IMR-90 (cell line): Measurements from ENCODE around the gene LIX1. TPM values are rescaled to one million over a fixed set of nuclear protein-coding genes. Genes with fewer than 3 reads are reported as not detected.

Source experiments
- ATAC-seq: fragments of 200-7000 bp; cut with Tn5 transposase; 2 replicates; pipeline ENCODE4 v1.9.1; 2020; ENCODE audit warnings: low read depth, mild to moderate bottlenecking, moderate library complexity
- BruUV-seq: library from RNA; stranded (reverse); fragments of 400-500 nt; replicated peaks from 2 replicates; lab custom pipeline; 2021; lab: Mats Ljungman, UMichigan
- CTCF ChIA-PET: fragments of 300-600 bp; formaldehyde crosslinking; extraction: SDS; loops from one replicate; lab custom pipeline; 2021; ENCODE audit warnings: antibody characterized with exemption; lab: Yijun Ruan, JAX
- POLR2A ChIA-PET: fragments of 300-600 bp; sonication (Branson Sonifier 250); formaldehyde crosslinking; loops from one replicate; lab custom pipeline; 2022; ENCODE audit warnings: antibody characterized with exemption; ENCODE audit not compliant: unreplicated experiment; lab: Charles Lee
- DNase-seq: peaks from one replicate; pipeline ENCODE4 v3.0.0; 2013
- H2AFZ ChIP-seq: replicated peaks from 2 replicates; pipeline ENCODE3; 2013; ENCODE audit warnings: low read length, mild to moderate bottlenecking; ENCODE audit not compliant: poor library complexity
- H2AK5ac ChIP-seq: 2 replicates; pipeline ENCODE4 v1.6.1; 2013; ENCODE audit warnings: low read depth, low read length, inconsistent platforms
- H2AK9ac ChIP-seq: replicated peaks from 2 replicates; pipeline ENCODE3; 2013; ENCODE audit warnings: mild to moderate bottlenecking, low read depth, low read length, moderate library complexity; ENCODE audit not compliant: poor library complexity
- H2BK120ac ChIP-seq: 2 replicates; pipeline ENCODE4 v1.6.1; 2013; ENCODE audit warnings: low read depth, low read length, inconsistent platforms
- H2BK15ac ChIP-seq: 3 replicates; pipeline ENCODE4 v1.6.1; 2013; ENCODE audit warnings: low read depth, low read length, inconsistent platforms
- H2BK20ac ChIP-seq: 2 replicates; pipeline ENCODE4 v1.6.1; 2013; ENCODE audit warnings: low read depth, mild to moderate bottlenecking, inconsistent platforms, low read length, moderate library complexity
- H2BK5ac ChIP-seq: 2 replicates; pipeline ENCODE4 v1.6.1; 2013; ENCODE audit warnings: mild to moderate bottlenecking, low read depth, low read length, inconsistent platforms; ENCODE audit not compliant: poor library complexity, severe bottlenecking
- H3K14ac ChIP-seq: replicated peaks from 2 replicates; pipeline ENCODE4 v1.6.1; 2013; ENCODE audit warnings: low read depth, low read length, inconsistent platforms
- H3K18ac ChIP-seq: 2 replicates; pipeline ENCODE4 v1.6.1; 2013; ENCODE audit warnings: low read depth, low read length, control low read depth
- H3K23ac ChIP-seq: 2 replicates; pipeline ENCODE4 v1.6.1; 2013; ENCODE audit warnings: low read depth, low read length, inconsistent platforms
- H3K27ac ChIP-seq: 2 replicates; pipeline ENCODE4 v1.5.1; 2013; ENCODE audit warnings: mild to moderate bottlenecking, control low read depth, low read length; ENCODE audit not compliant: insufficient read depth
- H3K27me3 ChIP-seq: 2 replicates; pipeline ENCODE4 v1.6.1; 2013; ENCODE audit warnings: low read length; ENCODE audit not compliant: control insufficient read depth, insufficient read depth
- H3K36me3 ChIP-seq: 2 replicates; pipeline ENCODE4 v1.6.1; 2013; ENCODE audit warnings: low read length, mixed read lengths; ENCODE audit not compliant: control insufficient read depth, insufficient read depth
- H3K4ac ChIP-seq: 2 replicates; pipeline ENCODE4 v1.6.1; 2013; ENCODE audit warnings: low read depth, low read length, inconsistent platforms
- H3K4me1 ChIP-seq: 2 replicates; pipeline ENCODE4 v1.6.1; 2013; ENCODE audit warnings: low read length, mixed read lengths; ENCODE audit not compliant: control insufficient read depth, insufficient read depth
- H3K4me2 ChIP-seq: 2 replicates; pipeline ENCODE4 v1.6.1; 2013; ENCODE audit warnings: low read depth, mild to moderate bottlenecking, control low read depth, low read length, moderate library complexity
- H3K4me3 ChIP-seq: 2 replicates; pipeline ENCODE4 v1.5.1; 2013; ENCODE audit warnings: low read depth, mild to moderate bottlenecking, control low read depth, low read length, moderate library complexity; ENCODE audit not compliant: insufficient read depth
- H3K56ac ChIP-seq: 2 replicates; pipeline ENCODE4 v1.6.1; 2013; ENCODE audit warnings: low read length, inconsistent platforms; ENCODE audit not compliant: insufficient read depth; ENCODE audit errors: extremely low read depth
- H3K79me1 ChIP-seq, 2 experiments: 2 replicates each; pipeline ENCODE4 v1.6.1; 2013; ENCODE audit warnings: low read length in 2 of 2, inconsistent platforms in 1 of 2, low read depth in 1 of 2
- H3K9ac ChIP-seq: 2 replicates; pipeline ENCODE4 v1.6.1; 2013; ENCODE audit warnings: low read depth, low read length, control low read depth
- H3K9me1 ChIP-seq: 2 replicates; pipeline ENCODE4 v1.6.1; 2013; ENCODE audit warnings: low read length, inconsistent platforms; ENCODE audit not compliant: insufficient read depth
- H3K9me3 ChIP-seq: 2 replicates; pipeline ENCODE4 v1.6.1; 2013; ENCODE audit warnings: low read length; ENCODE audit not compliant: control insufficient read depth, insufficient read depth
- H4K20me1 ChIP-seq: 2 replicates; pipeline ENCODE4 v1.6.1; 2013; ENCODE audit warnings: low read length, inconsistent platforms; ENCODE audit not compliant: insufficient read depth
- H4K5ac ChIP-seq: 2 replicates; pipeline ENCODE4 v1.6.1; 2013; ENCODE audit warnings: mild to moderate bottlenecking, low read depth, low read length, control low read depth
- H4K8ac ChIP-seq, 2 experiments: 2 replicates each; pipeline ENCODE4 v1.6.1; 2013; ENCODE audit warnings: low read depth in 2 of 2, low read length in 2 of 2, control low read depth in 1 of 2, inconsistent platforms in 1 of 2
- H4K91ac ChIP-seq: 2 replicates; pipeline ENCODE4 v1.6.1; 2013; ENCODE audit warnings: low read depth, low read length, inconsistent platforms; ENCODE audit not compliant: insufficient read depth
- BHLHE40 ChIP-seq: fragments of 150-350 bp; IDR thresholded peaks from 2 replicates; pipeline ENCODE4 v1.6.1; 2016; ENCODE audit warnings: mild to moderate bottlenecking, low read depth, low read length
- CEBPB ChIP-seq: IDR thresholded peaks from 2 replicates; pipeline ENCODE4 v1.6.1; 2012; ENCODE audit warnings: low read depth, low read length, improper control_type of control experiment
- CHD1 ChIP-seq: IDR thresholded peaks from 2 replicates; pipeline ENCODE4 v1.6.1; 2012; ENCODE audit warnings: low read depth, low read length, improper control_type of control experiment
- FOS ChIP-seq: fragments of 150-350 bp; IDR thresholded peaks from 2 replicates; pipeline ENCODE4 v1.6.1; 2016; ENCODE audit warnings: low read depth, low read length
- MAFK ChIP-seq: IDR thresholded peaks from 2 replicates; pipeline ENCODE4 v1.6.1; 2012; ENCODE audit warnings: low read depth, low read length, improper control_type of control experiment
- MAZ ChIP-seq: IDR thresholded peaks from 2 replicates; pipeline ENCODE4 v1.6.1; 2012; ENCODE audit warnings: low read depth, mild to moderate bottlenecking, low read length, improper control_type of control experiment, moderate library complexity, borderline replicate concordance
- MXI1 ChIP-seq: IDR thresholded peaks from 2 replicates; pipeline ENCODE4 v1.6.1; 2012; ENCODE audit warnings: low read depth, mild to moderate bottlenecking, low read length, moderate library complexity, borderline replicate concordance
- NFE2L2 ChIP-seq: fragments of 150-350 bp; IDR thresholded peaks from 2 replicates; pipeline ENCODE4 v1.6.1; 2016; ENCODE audit warnings: low read depth, mild to moderate bottlenecking, low read length
- POLR2A ChIP-seq: IDR thresholded peaks from 2 replicates; pipeline ENCODE4 v1.6.1; 2012; ENCODE audit warnings: mild to moderate bottlenecking, low read depth, low read length
- RAD21 ChIP-seq: IDR thresholded peaks from 2 replicates; pipeline ENCODE4 v1.6.1; 2012; ENCODE audit warnings: low read length, improper control_type of control experiment
- RCOR1 ChIP-seq: IDR thresholded peaks from 2 replicates; pipeline ENCODE4 v1.6.1; 2012; ENCODE audit warnings: mild to moderate bottlenecking, low read length, improper control_type of control experiment; ENCODE audit not compliant: insufficient replicate concordance
- RFX5 ChIP-seq: IDR thresholded peaks from 2 replicates; pipeline ENCODE4 v1.8.0; 2012; ENCODE audit warnings: low read depth, mild to moderate bottlenecking, low read length, moderate library complexity
- SMC3 ChIP-seq: fragments of 150-350 bp; IDR thresholded peaks from 2 replicates; pipeline ENCODE4 v1.6.1; 2016; ENCODE audit warnings: low read depth, mild to moderate bottlenecking, antibody characterized with exemption, low read length, moderate library complexity
- WGBS, 2 experiments: methylation state at CpG; one replicate each; pipeline versions ENCODE4 v1.1.5 to v1.1.7; 2013; ENCODE audit warnings: missing lambda C conversion rate in 2 of 2; ENCODE audit not compliant: insufficient read length in 1 of 2; ENCODE audit errors: extremely low coverage in 2 of 2; 5-methylcytosine and 5-hydroxymethylcytosine counted together
- dilution Hi-C: fragments of 300-500 bp; cut with HindIII; formaldehyde crosslinking; loops from one replicate; pipeline ENCODE4 v1.14.3; 2018; ENCODE audit warnings: low sequenced_read_pairs; ENCODE audit not compliant: unreplicated experiment
- in situ Hi-C: fragments of 300-500 bp; cut with MboI; formaldehyde crosslinking; loops from 3 replicates; pipeline ENCODE4 v1.14.3; 2019; ENCODE audit warnings: low sequenced_read_pairs, inconsistent platforms, mixed read lengths
- intact Hi-C: fragments of 100-400 bp; cut with micrococcal nuclease; formaldehyde crosslinking; loops from 2 replicates; pipeline ENCODE4 v1.10.0; 2022
- polyA plus RNA-seq, 3 experiments: library from polyadenylated mRNA; depleted of rRNA; stranded (reverse); fragments of >200 nt; gene quantifications; 2 replicates each; pipeline ENCODE4 v1.2.3, GENCODE V29; 2012; ENCODE audit warnings: low replicate concordance in 1 of 3
- total RNA-seq: library from RNA; depleted of rRNA; stranded (reverse); fragments of >200 nt; gene quantifications from 2 replicates; pipeline ENCODE4 v1.2.3, GENCODE V29; 2012
- TF ChIP-seq, protein P1 (sequence below): fragments of 150-350 bp; IDR thresholded peaks from 2 replicates; pipeline ENCODE4 v1.6.1; 2016; ENCODE audit warnings: low read depth, mild to moderate bottlenecking, low read length, moderate library complexity, borderline replicate concordance
- TF ChIP-seq, protein P2 (sequence below): conservative IDR thresholded peaks from 2 replicates; pipeline ENCODE4 v1.5.1; 2012; ENCODE audit warnings: mild to moderate bottlenecking, low read depth, low read length, improper control_type of control experiment
- TF ChIP-seq, protein P3 (sequence below): fragments of 150-350 bp; IDR thresholded peaks from 2 replicates; pipeline ENCODE4 v1.6.1; 2017; ENCODE audit warnings: mild to moderate bottlenecking, antibody characterized with exemption, low read length, low read depth

Gene LIX1
- total and polyA plus RNA-seq, 2 of the 4 experiments (the other 2 are of a cell fraction), result not detected

DNA sequence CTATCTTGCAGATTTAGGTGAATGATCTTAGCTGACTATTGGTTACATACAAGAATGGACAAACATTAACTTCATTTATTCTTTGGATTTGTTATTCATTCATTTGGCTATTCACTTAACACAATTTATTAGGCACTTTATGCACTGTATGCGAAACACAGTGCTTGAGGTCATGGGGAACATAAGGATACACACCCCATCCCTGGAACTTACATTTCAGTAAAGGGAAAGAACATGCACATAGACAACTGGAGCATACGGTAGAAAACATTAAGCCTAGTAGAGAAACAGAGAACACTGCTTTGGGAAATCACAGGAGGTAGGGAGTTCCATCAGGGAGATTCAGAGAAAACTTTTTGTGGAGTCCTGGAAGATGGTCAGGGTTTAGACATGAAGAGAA lies 22.2 kb downstream of the LIX1 start:
- H3K23ac ChIP-seq, result no peak overlapping the region
- H4K8ac ChIP-seq, result no peak overlapping the region
- in situ Hi-C loops (no loop called here), dilution Hi-C loops (no loop called here), intact Hi-C loops (no loop called here)
- H2AFZ ChIP-seq, result no peak overlapping the region
- BruUV-seq, result no TSS peak
- H3K4ac ChIP-seq, result no peak overlapping the region
- H3K9me3 ChIP-seq, result no peaks in the 10 kb centered on the region
- H4K91ac ChIP-seq, result no peak overlapping the region
- H2AK5ac ChIP-seq, result no peak overlapping the region
- ChIA-PET CTCF (interaction anchor here (0.6 kb wide), 1 partner anchor 19 kb away, joined by 3 read pairs; no protein-coding TSS in a partner anchor), POLR2A (no interaction called here)
- no peaks in the 10 kb centered on the region for H4K20me1 ChIP-seq
- ATAC-seq (no peak), DNase-seq (no peak)
- H2BK5ac ChIP-seq, result no peak overlapping the region
- no peak overlapping the region for H3K4me2 ChIP-seq
- no peak overlapping the region for H4K5ac ChIP-seq
- no peak overlapping the region for H2BK20ac ChIP-seq
- no peak overlapping the region for H2BK15ac ChIP-seq
- WGBS, 2 experiments, result 0% methylated on average over 1 of the region's 2 CpGs; no CpG with 5 or more reads in 1 of the 2 experiments
- H3K56ac ChIP-seq, result no peak overlapping the region
- H2BK120ac ChIP-seq, result no peak overlapping the region
- H3K4me3 ChIP-seq, result no peak overlapping the region
- no peak overlapping the region for H3K9ac ChIP-seq
- H3K27me3 ChIP-seq, result peaks cover 33% of the 10 kb centered on the region
- no peaks in the 10 kb centered on the region for H3K79me1 ChIP-seq
- no peaks in the 10 kb centered on the region for H3K4me1 ChIP-seq
- no peak overlapping the region for H2AK9ac ChIP-seq
- H3K14ac ChIP-seq, result no peak overlapping the region
- no peaks in the 10 kb centered on the region for H3K9me1 ChIP-seq
- no peaks in the 10 kb centered on the region for H3K36me3 ChIP-seq
- H3K18ac ChIP-seq, result no peak overlapping the region
- H3K27ac ChIP-seq, result no peak overlapping the region
- no peak for TF ChIP-seq NFE2L2
- no peak for TF ChIP-seq MXI1
- TF ChIP-seq SMC3, result no peak
- TF ChIP-seq RCOR1, result no peak
- no peak for TF ChIP-seq RFX5
- no peak for TF ChIP-seq BHLHE40
- TF ChIP-seq POLR2A, result no peak
- TF ChIP-seq CHD1, result no peak
- TF ChIP-seq, protein P1, sequence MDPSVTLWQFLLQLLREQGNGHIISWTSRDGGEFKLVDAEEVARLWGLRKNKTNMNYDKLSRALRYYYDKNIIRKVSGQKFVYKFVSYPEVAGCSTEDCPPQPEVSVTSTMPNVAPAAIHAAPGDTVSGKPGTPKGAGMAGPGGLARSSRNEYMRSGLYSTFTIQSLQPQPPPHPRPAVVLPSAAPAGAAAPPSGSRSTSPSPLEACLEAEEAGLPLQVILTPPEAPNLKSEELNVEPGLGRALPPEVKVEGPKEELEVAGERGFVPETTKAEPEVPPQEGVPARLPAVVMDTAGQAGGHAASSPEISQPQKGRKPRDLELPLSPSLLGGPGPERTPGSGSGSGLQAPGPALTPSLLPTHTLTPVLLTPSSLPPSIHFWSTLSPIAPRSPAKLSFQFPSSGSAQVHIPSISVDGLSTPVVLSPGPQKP, result no peak
- TF ChIP-seq CEBPB, result no peak
- TF ChIP-seq RAD21, result no peak
- TF ChIP-seq, protein P2, sequence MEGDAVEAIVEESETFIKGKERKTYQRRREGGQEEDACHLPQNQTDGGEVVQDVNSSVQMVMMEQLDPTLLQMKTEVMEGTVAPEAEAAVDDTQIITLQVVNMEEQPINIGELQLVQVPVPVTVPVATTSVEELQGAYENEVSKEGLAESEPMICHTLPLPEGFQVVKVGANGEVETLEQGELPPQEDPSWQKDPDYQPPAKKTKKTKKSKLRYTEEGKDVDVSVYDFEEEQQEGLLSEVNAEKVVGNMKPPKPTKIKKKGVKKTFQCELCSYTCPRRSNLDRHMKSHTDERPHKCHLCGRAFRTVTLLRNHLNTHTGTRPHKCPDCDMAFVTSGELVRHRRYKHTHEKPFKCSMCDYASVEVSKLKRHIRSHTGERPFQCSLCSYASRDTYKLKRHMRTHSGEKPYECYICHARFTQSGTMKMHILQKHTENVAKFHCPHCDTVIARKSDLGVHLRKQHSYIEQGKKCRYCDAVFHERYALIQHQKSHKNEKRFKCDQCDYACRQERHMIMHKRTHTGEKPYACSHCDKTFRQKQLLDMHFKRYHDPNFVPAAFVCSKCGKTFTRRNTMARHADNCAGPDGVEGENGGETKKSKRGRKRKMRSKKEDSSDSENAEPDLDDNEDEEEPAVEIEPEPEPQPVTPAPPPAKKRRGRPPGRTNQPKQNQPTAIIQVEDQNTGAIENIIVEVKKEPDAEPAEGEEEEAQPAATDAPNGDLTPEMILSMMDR, result no peak
- TF ChIP-seq MAFK, result no peak
- TF ChIP-seq, protein P3, sequence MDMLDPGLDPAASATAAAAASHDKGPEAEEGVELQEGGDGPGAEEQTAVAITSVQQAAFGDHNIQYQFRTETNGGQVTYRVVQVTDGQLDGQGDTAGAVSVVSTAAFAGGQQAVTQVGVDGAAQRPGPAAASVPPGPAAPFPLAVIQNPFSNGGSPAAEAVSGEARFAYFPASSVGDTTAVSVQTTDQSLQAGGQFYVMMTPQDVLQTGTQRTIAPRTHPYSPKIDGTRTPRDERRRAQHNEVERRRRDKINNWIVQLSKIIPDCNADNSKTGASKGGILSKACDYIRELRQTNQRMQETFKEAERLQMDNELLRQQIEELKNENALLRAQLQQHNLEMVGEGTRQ, result no peak
- no peak for TF ChIP-seq FOS
- TF ChIP-seq MAZ, result no peak
